Measurements from ENCODE around the gene PDRG1. TPM values are rescaled to one million over a fixed set of nuclear protein-coding genes. Genes with fewer than 3 reads are reported as not detected.

PDRG1 gene
- total RNA-seq, 1 donor from 2014 or later: 20.6 TPM

DNA sequence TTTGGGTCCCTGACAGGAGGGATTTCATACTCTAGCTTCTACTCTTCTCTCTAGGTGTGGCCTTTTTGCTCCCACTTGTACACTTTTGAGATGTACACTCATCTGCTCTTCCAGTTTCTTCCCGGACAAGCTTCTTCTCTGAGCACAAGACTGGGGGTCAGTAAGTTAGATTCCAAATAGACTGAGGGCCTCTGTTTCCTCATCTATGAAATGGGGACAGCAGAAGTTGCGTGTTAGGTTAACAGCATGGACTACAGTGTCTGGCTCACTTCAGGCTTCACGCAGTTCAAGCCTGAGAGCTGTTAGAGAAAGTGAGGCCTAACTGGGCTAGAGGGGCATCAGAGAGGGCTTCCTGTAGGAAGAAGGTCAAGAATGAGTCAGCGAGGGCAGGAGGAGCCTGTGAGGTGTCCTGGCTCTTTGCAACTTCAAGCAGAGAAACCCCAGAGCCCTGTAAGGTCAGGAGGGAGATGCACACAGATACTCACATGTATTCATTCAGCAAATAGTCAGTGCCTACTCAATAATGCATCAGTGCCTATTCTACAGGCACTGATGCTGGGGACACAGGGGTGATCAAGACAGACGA lies 36.7 kb upstream of the PDRG1 start:
- FAIRE-seq (no peak), DNase-seq (ENCODE audit: low read depth) (no peak)
- no peak overlapping the region for H3K4me2 ChIP-seq (ENCODE audit: low read length)
- Mint-ChIP-seq H3K36me3 (ENCODE audit: low read depth, unreplicated experiment) (no peaks in the 10 kb centered on the region), H3K27ac (ENCODE audit: unreplicated experiment) (peak overlapping the region; percentile 90), H3K4me1 (ENCODE audit: low read depth, unreplicated experiment) (peaks cover 2% of the 10 kb centered on the region), H3K4me3 (ENCODE audit: unreplicated experiment) (peak overlapping the region; percentile 9), H3K27me3 (ENCODE audit: low read depth, unreplicated experiment) (peaks cover 30% of the 10 kb centered on the region), H3K9me3 (ENCODE audit: unreplicated experiment) (no peaks in the 10 kb centered on the region)
- H3K9me3 ChIP-seq (ENCODE audit: insufficient read depth, low read depth, low read length): no peaks in the 10 kb centered on the region
- H3K27me3 ChIP-seq (ENCODE audit: insufficient read depth, low read length): peaks cover 20% of the 10 kb centered on the region
- no peaks in the 10 kb centered on the region for H3K36me3 ChIP-seq (ENCODE audit: insufficient read depth, low read length)
- no peak overlapping the region for H3K27ac ChIP-seq (ENCODE audit: low read depth, low read length)
- no peak overlapping the region for H3K4me3 ChIP-seq (ENCODE audit: insufficient read depth, low read depth, low read length)
- no peaks in the 10 kb centered on the region for H3K4me1 ChIP-seq (ENCODE audit: insufficient read depth, low read length)
- no peaks in the 10 kb centered on the region for H4K20me1 ChIP-seq (ENCODE audit: insufficient read depth, low read length)
- H2AFZ ChIP-seq (ENCODE audit: low read depth, low read length): no peak overlapping the region
- H3K9ac ChIP-seq (ENCODE audit: low read length): no peak overlapping the region
- TF ChIP-seq, protein P1, sequence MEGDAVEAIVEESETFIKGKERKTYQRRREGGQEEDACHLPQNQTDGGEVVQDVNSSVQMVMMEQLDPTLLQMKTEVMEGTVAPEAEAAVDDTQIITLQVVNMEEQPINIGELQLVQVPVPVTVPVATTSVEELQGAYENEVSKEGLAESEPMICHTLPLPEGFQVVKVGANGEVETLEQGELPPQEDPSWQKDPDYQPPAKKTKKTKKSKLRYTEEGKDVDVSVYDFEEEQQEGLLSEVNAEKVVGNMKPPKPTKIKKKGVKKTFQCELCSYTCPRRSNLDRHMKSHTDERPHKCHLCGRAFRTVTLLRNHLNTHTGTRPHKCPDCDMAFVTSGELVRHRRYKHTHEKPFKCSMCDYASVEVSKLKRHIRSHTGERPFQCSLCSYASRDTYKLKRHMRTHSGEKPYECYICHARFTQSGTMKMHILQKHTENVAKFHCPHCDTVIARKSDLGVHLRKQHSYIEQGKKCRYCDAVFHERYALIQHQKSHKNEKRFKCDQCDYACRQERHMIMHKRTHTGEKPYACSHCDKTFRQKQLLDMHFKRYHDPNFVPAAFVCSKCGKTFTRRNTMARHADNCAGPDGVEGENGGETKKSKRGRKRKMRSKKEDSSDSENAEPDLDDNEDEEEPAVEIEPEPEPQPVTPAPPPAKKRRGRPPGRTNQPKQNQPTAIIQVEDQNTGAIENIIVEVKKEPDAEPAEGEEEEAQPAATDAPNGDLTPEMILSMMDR (IDR thresholded peaks at IDR 0.05; ENCODE audit: insufficient read depth, low read depth, low read length): no peak
- no peak for TF ChIP-seq EZH2 (IDR thresholded peaks at IDR 0.05; ENCODE audit: insufficient read depth, low read length)
- no peaks in the 10 kb centered on the region for H3K79me2 ChIP-seq (ENCODE audit: insufficient read depth, low read length)

DNA sequence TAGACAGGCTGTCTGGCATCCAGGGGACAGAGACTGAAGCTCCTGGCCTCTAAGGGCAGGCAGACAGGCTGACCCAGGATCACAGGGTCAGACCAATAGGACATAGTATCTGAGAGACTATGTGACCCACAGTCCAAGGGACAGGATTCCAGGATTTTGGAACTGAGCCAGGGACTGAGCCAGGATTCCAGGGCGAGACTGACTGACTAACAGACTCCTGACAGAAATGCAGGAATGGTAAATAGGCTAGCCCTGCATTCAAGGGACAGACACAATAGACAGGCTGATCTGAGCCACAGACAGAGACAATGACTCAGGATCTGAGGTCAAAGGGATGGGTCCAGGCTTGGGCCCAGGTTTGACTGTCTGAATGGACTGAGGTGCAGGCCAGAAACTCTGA lies 35.9 kb upstream of the PDRG1 start:
- FAIRE-seq: no peak
- no peak for TF ChIP-seq EZH2 (IDR thresholded peaks at IDR 0.05; ENCODE audit: insufficient read depth, low read length)
- TF ChIP-seq, protein P1 (IDR thresholded peaks at IDR 0.05; ENCODE audit: insufficient read depth, low read depth, low read length): no peak
- no peak overlapping the region for H3K9ac ChIP-seq (ENCODE audit: low read length)

DNA sequence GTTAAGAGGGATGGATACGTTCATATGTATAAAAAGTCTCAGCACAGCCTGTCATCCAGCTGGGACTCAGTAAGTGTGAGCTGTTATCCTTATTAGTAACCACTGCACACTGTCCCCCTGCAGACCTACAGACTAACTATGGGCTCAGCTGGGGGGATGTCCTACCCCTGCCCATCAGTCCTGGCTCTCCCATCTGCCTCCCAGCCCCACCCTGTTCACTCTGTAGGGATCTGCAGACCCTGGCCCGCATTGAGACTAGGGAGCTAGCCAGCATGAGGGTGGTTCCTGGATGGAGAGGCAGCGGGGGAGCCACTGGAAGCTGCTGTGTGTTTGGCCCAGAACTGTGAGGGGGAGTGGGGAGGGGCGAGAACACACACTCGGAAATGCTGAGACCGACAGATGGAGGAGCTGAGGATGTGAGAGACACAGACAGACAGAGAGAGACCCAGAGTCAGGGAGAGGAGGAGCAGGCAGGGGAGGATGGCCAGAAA lies 33.2 kb upstream of the PDRG1 start:
- Histone ChIP-seq H2AFZ (ENCODE audit: low read depth, low read length) (no peak overlapping the region), H3K4me1 (ENCODE audit: insufficient read depth, low read length) (no peaks in the 10 kb centered on the region), H3K9me3 (ENCODE audit: insufficient read depth, low read depth, low read length) (no peaks in the 10 kb centered on the region), H3K9ac (ENCODE audit: low read length) (no peak overlapping the region), H3K4me3 (ENCODE audit: insufficient read depth, low read depth, low read length) (no peak overlapping the region), H3K27ac (ENCODE audit: low read depth, low read length) (no peak overlapping the region), H3K27me3 (ENCODE audit: insufficient read depth, low read length) (peaks cover 14% of the 10 kb centered on the region), H3K79me2 (ENCODE audit: insufficient read depth, low read length) (no peaks in the 10 kb centered on the region), H3K36me3 (ENCODE audit: insufficient read depth, low read length) (no peaks in the 10 kb centered on the region), H4K20me1 (ENCODE audit: insufficient read depth, low read length) (no peaks in the 10 kb centered on the region), H3K4me2 (ENCODE audit: low read length) (no peak overlapping the region)
- Mint-ChIP-seq H3K27me3 (ENCODE audit: low read depth, unreplicated experiment) (peaks cover 19% of the 10 kb centered on the region), H3K9me3 (ENCODE audit: unreplicated experiment) (peaks cover 2% of the 10 kb centered on the region), H3K4me3 (ENCODE audit: unreplicated experiment) (no peak overlapping the region), H3K4me1 (ENCODE audit: low read depth, unreplicated experiment) (peaks cover 6% of the 10 kb centered on the region), H3K36me3 (ENCODE audit: low read depth, unreplicated experiment) (peaks cover 4% of the 10 kb centered on the region), H3K27ac (ENCODE audit: unreplicated experiment) (no peak overlapping the region)
- FAIRE-seq (no peak), DNase-seq (ENCODE audit: low read depth) (no peak)
- TF ChIP-seq, protein P1 (IDR thresholded peaks at IDR 0.05; ENCODE audit: insufficient read depth, low read depth, low read length): no peak
- TF ChIP-seq EZH2 (IDR thresholded peaks at IDR 0.05; ENCODE audit: insufficient read depth, low read length): no peak

More for the DNA sequence above, 35.9 kb upstream of the PDRG1 start:
- Mint-ChIP-seq H3K27ac (ENCODE audit: unreplicated experiment) (peak overlapping the region; percentile 90), H3K4me3 (ENCODE audit: unreplicated experiment) (no peak overlapping the region), H3K4me1 (ENCODE audit: low read depth, unreplicated experiment) (peaks cover 2% of the 10 kb centered on the region), H3K27me3 (ENCODE audit: low read depth, unreplicated experiment) (peaks cover 29% of the 10 kb centered on the region), H3K9me3 (ENCODE audit: unreplicated experiment) (no peaks in the 10 kb centered on the region), H3K36me3 (ENCODE audit: low read depth, unreplicated experiment) (no peaks in the 10 kb centered on the region)
- H3K4me2 ChIP-seq (ENCODE audit: low read length): no peak overlapping the region
- H3K4me3 ChIP-seq (ENCODE audit: insufficient read depth, low read depth, low read length): no peak overlapping the region
- no peak overlapping the region for H2AFZ ChIP-seq (ENCODE audit: low read depth, low read length)
- H3K27me3 ChIP-seq (ENCODE audit: insufficient read depth, low read length): peaks cover 17% of the 10 kb centered on the region
- H3K27ac ChIP-seq (ENCODE audit: low read depth, low read length): no peak overlapping the region
- H3K4me1 ChIP-seq (ENCODE audit: insufficient read depth, low read length): no peaks in the 10 kb centered on the region
- H3K36me3 ChIP-seq (ENCODE audit: insufficient read depth, low read length): no peaks in the 10 kb centered on the region
- no peaks in the 10 kb centered on the region for H4K20me1 ChIP-seq (ENCODE audit: insufficient read depth, low read length)
- no peak for DNase-seq (ENCODE audit: low read depth)
- H3K79me2 ChIP-seq (ENCODE audit: insufficient read depth, low read length): no peaks in the 10 kb centered on the region
- H3K9me3 ChIP-seq (ENCODE audit: insufficient read depth, low read depth, low read length): no peaks in the 10 kb centered on the region

Measured in astrocyte (in vitro differentiated cells and primary cell).